NCI-H524 treated with DMSO at 0.1 percent for 48 hours (cell line): ENCODE results near the gene CCDC171.
"Not testable (repeated sequence)": the region's sequence is repeated elsewhere in the genome, so short reads cannot be mapped to it uniquely, and the experiment has no call there.

ENCODE experiments used
- DNase-seq: peaks from one replicate; lab custom pipeline; 2025; lab: John Stamatoyannopoulos, UW

Gene CCDC171

GRCh38 chr9:15763371-15763770 lies 210.5 kb downstream of the CCDC171 start:
- DNase-seq = no peak

- no peak for DNase-seq
Measured at GRCh38 chr9:15764131-15764530, 211.3 kb downstream of the CCDC171 start.

DNA sequence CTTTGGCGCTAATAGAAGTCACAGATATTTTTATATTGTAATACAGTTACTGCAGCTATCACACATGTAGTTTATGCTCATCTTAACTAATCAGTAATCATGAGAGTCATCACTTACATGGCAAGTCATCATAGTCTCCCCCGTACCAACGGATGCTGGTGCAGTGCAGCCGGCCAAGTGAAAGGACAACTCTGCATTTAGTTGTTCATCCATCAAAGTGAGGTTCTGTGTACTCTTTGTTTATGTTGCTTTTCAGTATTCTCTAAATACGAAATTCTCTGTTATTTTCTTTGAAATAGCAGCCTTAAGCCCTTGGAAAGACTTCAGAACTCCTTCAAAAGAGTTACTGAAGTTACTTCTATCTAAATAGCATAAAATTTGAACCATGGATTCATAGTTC lies 216.7 kb downstream of the CCDC171 start:
- no peak for DNase-seq

GRCh38 chr9:15778861-15779260 lies 226.0 kb downstream of the CCDC171 start:
- DNase-seq = no peak

- DNase-seq = no peak
Measured at GRCh38 chr9:15782106-15782505, 229.3 kb downstream of the CCDC171 start.

DNA sequence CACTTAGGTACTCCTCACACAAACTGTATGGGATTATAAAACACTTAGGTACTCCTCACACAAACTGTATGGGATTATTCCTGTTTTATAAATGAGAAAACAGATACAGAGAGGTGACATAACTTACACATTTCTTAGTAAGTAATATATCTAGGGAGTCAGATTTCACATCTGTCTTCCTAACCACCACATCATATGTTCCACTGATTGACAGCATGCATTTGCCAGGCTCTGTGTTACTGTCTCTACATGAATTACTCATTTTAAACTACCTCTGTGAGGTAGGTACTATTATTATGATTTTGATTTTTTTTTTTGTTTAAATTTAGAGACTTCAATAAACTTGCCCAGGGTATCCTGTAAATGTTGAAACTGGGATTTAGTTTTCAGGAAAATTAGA lies 232.7 kb downstream of the CCDC171 start:
- peak; percentile 52 for DNase-seq

DNA sequence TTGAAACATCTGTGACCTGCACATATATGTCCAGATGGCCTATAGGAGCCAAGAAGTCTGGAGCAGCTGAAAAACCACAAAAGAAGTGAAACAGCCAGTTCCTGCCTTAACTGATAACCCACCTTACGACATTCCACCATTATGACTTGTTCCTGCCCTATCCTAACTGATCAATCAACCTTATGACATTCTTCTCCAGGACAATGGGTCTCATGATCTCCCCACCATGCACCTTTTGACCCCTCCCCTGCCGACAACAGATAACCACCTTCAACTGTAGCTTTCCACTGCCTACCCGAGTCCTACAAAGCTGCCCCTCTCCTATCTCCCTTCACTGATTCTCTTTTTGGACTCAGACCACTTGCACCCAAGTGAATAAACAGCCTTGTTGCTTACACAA lies 233.8 kb downstream of the CCDC171 start:
- no peak for DNase-seq

DNA sequence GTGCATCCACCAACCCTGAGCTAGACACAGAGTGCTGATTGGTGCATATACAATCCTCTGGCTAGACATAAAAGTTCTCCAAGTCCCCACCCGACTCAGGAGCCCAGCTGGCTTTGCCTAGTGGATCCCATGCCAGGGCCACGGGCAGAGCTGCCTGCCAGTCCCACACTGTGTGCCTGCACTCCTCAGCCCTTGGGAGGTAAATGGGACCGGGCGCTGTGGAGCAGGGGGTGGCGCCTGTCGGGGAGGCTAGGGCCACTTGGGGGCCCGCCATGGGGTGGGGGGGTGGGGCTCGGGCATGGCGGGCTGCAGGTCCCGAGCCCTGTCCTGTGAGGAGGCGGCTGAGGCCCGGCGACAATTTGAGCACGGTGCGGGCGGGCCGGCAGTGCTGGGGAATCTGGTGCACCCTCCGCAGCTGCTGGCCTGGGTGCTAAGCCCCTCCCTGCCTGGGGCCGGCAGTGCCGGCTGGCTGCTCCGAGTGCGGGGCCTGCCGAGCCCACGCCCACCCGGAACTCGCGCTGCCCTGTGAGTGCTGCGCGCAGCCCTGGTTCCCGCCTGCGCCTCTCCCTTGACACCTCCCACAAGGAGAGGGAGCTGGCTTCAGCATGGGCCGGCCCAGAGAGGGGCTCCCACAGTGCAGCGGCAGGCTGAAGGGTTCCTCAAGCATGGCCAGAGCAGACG lies 257.5 kb downstream of the CCDC171 start:
- DNase-seq = not testable (repeated sequence)

GRCh38 chr9:15813076-15813475 lies 260.2 kb downstream of the CCDC171 start:
- no peak for DNase-seq

- DNase-seq = peak; percentile 7
Measured at GRCh38 chr9:15824310-15824709, 271.5 kb downstream of the CCDC171 start.

- no peak for DNase-seq
Measured at GRCh38 chr9:15831384-15831783, 278.5 kb downstream of the CCDC171 start.

DNA sequence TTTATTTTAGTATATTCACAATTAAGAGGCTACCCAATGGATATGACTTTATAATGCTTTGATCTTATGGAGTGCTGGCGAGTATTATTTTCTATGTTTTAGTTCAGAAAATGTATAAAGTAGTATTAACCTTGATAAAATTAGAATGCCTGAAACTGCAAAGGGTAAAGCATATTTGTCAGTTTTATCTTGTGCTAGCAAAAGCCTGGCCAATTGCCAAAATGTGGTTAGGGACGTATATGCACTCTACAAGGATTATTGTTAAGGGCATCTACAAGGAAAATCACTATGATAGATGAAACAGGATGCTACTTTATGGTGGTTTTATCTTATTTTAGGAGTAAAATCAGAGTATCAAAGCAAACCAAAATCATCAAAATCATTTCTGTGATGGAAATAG lies 281.7 kb downstream of the CCDC171 start:
- DNase-seq = peak; percentile 9

GRCh38 chr9:15837079-15837679 lies 284.3 kb downstream of the CCDC171 start:
- DNase-seq = no peak

DNA sequence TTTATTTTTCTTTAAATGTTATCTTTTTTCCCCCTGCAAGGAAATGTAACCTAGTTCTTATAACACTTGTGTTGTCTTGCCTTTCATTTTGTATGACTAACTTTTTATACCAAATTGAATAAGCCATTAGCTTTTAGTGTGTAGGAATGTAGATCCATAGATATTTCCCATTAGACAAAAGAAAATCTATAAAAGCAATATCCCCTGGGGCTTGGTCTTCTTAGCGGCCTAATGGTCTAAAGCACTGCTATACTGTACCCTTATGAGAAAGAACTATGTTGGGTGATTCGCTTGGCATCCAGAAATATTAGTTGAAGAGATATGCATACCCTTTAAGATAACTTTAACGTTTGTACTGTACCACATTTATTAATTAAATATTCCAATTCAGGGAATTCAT lies 289.2 kb downstream of the CCDC171 start:
- no peak for DNase-seq

DNA sequence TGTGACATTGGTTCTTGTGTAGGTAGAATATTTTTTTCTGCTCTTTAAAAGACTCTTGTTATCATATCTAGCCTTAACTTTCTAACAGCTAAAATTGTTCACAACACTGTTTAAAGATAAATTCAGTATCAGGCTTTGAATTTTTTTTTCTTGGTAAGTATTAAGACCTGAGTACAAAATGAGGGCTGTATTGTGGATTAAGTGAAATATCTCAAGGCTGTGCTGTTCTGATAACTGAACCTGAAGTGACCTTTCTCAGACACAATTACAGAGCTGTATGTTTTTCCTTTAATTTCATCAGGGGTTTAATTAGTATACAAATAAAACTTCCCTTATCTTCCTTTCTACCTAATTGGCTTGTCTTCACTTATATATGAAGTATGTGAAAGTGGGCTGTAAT lies 290.5 kb downstream of the CCDC171 start:
- DNase-seq = no peak

- DNase-seq = no peak
Measured at GRCh38 chr9:15843931-15844330, 291.1 kb downstream of the CCDC171 start.

DNA sequence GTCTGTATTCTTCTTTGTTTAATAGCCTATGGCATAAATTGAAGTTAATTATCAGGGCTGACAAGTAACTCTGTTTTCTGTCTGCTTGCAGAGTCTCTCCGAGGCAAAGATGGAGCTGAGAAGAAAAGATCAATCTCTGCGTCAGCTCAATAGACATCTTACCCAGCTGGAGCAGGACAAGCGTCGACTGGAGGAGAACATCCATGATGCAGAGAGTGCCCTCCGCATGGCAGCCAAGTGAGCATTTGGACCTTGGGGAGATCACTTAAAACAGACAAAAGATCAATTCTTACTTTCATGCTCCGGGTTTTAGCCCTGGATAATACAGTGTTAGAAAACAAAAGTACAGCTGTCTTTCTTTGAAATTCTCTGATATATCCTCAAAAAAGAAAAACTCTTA lies 293.8 kb downstream of the CCDC171 start:
- no peak for DNase-seq

DNA sequence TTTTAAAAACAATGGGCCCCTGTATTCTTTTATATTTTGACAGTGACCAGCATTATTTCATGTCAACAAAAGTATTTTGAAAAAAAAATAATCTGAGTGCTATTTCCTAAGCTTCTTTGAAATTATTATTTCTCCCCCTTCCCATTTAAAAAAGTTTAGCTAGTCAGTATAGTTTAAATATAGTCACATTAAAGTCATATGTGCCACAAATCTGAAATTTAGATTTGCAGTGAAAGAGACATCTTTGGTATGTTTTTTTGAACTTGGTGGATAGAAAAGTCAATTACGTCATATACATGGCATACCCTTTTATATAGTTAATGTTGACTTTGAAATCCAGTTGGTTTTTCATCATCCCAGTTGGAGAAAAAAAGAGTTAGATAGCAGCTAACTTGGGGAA lies 297.0 kb downstream of the CCDC171 start:
- DNase-seq = no peak

DNA sequence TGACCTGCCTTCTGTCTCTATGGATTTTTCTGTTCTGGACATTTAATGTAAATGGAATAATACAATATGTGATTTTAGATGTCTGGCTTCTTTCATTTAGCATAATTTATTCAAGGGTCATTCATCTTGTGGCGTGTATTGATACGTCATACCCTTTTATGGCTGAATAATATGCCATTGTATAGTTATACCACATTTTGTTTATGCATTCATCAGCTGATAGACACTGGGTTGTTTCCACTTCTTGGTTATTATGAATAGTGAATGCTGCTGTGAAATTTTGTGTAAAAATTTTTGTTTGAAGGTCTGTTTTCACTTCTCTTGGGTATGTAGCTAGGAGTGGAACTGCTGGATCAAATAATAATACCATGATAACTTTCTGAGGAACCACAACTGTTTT lies 298.9 kb downstream of the CCDC171 start:
- no peak for DNase-seq

DNA sequence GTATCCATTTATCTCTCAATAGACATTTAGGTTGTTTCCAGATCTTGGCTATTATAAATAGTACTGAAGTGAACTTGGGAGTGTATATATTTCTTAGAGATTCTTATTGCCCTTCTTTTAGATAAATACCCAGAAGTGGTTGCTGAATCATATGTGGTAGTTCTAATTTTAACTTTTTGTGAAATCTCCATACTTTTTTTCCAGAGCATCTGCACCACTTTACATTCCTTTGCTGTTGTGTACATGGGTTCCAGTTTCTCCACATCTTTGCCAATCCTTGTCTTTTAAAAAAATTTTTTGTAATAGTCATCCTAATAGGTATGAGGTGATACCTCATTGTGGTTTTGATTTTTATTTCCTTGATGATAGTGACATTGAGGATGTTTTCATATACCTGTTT lies 303.7 kb downstream of the CCDC171 start:
- no peak for DNase-seq

- DNase-seq = no peak
Measured at GRCh38 chr9:15867334-15867733, 314.5 kb downstream of the CCDC171 start.

- peak; percentile 22 for DNase-seq
Measured at GRCh38 chr9:15867988-15868387, 315.1 kb downstream of the CCDC171 start.

- peak; percentile 0 for DNase-seq
Measured at GRCh38 chr9:15873573-15874177, 320.8 kb downstream of the CCDC171 start.

- DNase-seq = no peak
Measured at GRCh38 chr9:15882328-15882727, 329.5 kb downstream of the CCDC171 start.
